ENCODE data around the gene GDA. TPM values are rescaled to one million over a fixed set of nuclear protein-coding genes. Genes with fewer than 3 reads are reported as not detected.

The GDA gene
- total and polyA plus RNA-seq, 2 of the 4 experiments (the other 2 are of a cell fraction) = not detected

- ChIA-PET POLR2A (ENCODE audit: unreplicated experiment) (no interaction called here), CTCF (no interaction called here)
- dilution Hi-C loops (cut with HindIII; ENCODE audit: low sequenced_read_pairs, unreplicated experiment) (no loop called here), intact Hi-C loops (cut with micrococcal nuclease) (no loop called here), in situ Hi-C loops (cut with MboI; ENCODE audit: low sequenced_read_pairs) (no loop called here)
- no peak overlapping the region for H2AK9ac ChIP-seq (replicated peaks; ENCODE audit: low read depth, low read length, poor library complexity)
- no peak overlapping the region for H2BK15ac ChIP-seq (ENCODE audit: low read depth, low read length)
- H2AFZ ChIP-seq (replicated peaks; ENCODE audit: low read length, poor library complexity) = no peak overlapping the region
- no peak overlapping the region for H4K91ac ChIP-seq (ENCODE audit: insufficient read depth, low read depth, low read length)
- H4K5ac ChIP-seq (ENCODE audit: low read depth, low read length) = no peak overlapping the region
- no CpG with 5 or more reads among the region's 7 CpGs for WGBS, 2 experiments (ENCODE audit: extremely low coverage in 2 of 2, insufficient read length in 1 of 2)
- H3K36me3 ChIP-seq (ENCODE audit: control insufficient read depth, insufficient read depth, low read length) = no peaks in the 10 kb centered on the region
- H2BK20ac ChIP-seq (ENCODE audit: low read depth, low read length) = no peak overlapping the region
- no peaks in the 10 kb centered on the region for H3K4me1 ChIP-seq (ENCODE audit: control insufficient read depth, insufficient read depth, low read length)
- no peak overlapping the region for H2AK5ac ChIP-seq (ENCODE audit: low read depth, low read length)
- H4K20me1 ChIP-seq (ENCODE audit: insufficient read depth, low read length) = no peaks in the 10 kb centered on the region
- H3K79me1 ChIP-seq (ENCODE audit: low read depth in 1 of 2, low read length in 2 of 2) = no peaks in the 10 kb centered on the region
- no peak overlapping the region for H2BK5ac ChIP-seq (ENCODE audit: low read depth, low read length, poor library complexity, severe bottlenecking)
- H3K4me3 ChIP-seq (ENCODE audit: insufficient read depth, low read depth, low read length) = no peak overlapping the region
- DNase-seq = no peak
- no peak overlapping the region for H2BK120ac ChIP-seq (ENCODE audit: low read depth, low read length)
- no peak overlapping the region for H3K56ac ChIP-seq (ENCODE audit: extremely low read depth, insufficient read depth, low read length)
- no peak overlapping the region for H3K4me2 ChIP-seq (ENCODE audit: low read depth, low read length)
- no peak overlapping the region for H4K8ac ChIP-seq (ENCODE audit: low read depth in 2 of 2, low read length in 2 of 2)
- peaks cover 7% of the 10 kb centered on the region; the same call in 1 of the 2 replicates for H3K27me3 ChIP-seq (ENCODE audit: control insufficient read depth, insufficient read depth, low read length)
- no TSS peak for BruUV-seq (replicated peaks)
- no peak overlapping the region for H3K23ac ChIP-seq (ENCODE audit: low read depth, low read length)
- no peaks in the 10 kb centered on the region for H3K9me1 ChIP-seq (ENCODE audit: insufficient read depth, low read length)
- no peak for TF ChIP-seq CEBPB (IDR thresholded peaks at IDR 0.05; ENCODE audit: low read depth, low read length)
- TF ChIP-seq MXI1 (IDR thresholded peaks at IDR 0.05; ENCODE audit: borderline replicate concordance, low read depth, low read length) = no peak
- no peak for TF ChIP-seq BHLHE40 (IDR thresholded peaks at IDR 0.05; ENCODE audit: low read depth, low read length)
- no peak for TF ChIP-seq FOS (IDR thresholded peaks at IDR 0.05; ENCODE audit: low read depth, low read length)
- TF ChIP-seq CHD1 (IDR thresholded peaks at IDR 0.05; ENCODE audit: low read depth, low read length) = no peak
- no peak for TF ChIP-seq CTCF (conservative IDR thresholded peaks at IDR 0.05; ENCODE audit: low read depth, low read length)
- TF ChIP-seq, protein P1, sequence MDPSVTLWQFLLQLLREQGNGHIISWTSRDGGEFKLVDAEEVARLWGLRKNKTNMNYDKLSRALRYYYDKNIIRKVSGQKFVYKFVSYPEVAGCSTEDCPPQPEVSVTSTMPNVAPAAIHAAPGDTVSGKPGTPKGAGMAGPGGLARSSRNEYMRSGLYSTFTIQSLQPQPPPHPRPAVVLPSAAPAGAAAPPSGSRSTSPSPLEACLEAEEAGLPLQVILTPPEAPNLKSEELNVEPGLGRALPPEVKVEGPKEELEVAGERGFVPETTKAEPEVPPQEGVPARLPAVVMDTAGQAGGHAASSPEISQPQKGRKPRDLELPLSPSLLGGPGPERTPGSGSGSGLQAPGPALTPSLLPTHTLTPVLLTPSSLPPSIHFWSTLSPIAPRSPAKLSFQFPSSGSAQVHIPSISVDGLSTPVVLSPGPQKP (IDR thresholded peaks at IDR 0.05; ENCODE audit: borderline replicate concordance, low read depth, low read length) = no peak
- TF ChIP-seq RCOR1 (IDR thresholded peaks at IDR 0.05; ENCODE audit: insufficient replicate concordance, low read length) = no peak
- TF ChIP-seq POLR2A (IDR thresholded peaks at IDR 0.05; ENCODE audit: low read depth, low read length) = no peak
- TF ChIP-seq RFX5 (IDR thresholded peaks at IDR 0.05; ENCODE audit: low read depth, low read length) = no peak
- no peak for TF ChIP-seq MAZ (IDR thresholded peaks at IDR 0.05; ENCODE audit: borderline replicate concordance, low read depth, low read length)
- no peak for TF ChIP-seq NFE2L2 (IDR thresholded peaks at IDR 0.05; ENCODE audit: low read depth, low read length)
- TF ChIP-seq RAD21 (IDR thresholded peaks at IDR 0.05; ENCODE audit: low read length) = no peak
- TF ChIP-seq MAFK (IDR thresholded peaks at IDR 0.05; ENCODE audit: low read depth, low read length) = no peak
- no peak overlapping the region for H3K14ac ChIP-seq (replicated peaks; ENCODE audit: low read depth, low read length)
- no peak overlapping the region for H3K4ac ChIP-seq (ENCODE audit: low read depth, low read length)
- ATAC-seq (ENCODE audit: low read depth) = no peak
- no peaks in the 10 kb centered on the region for H3K9me3 ChIP-seq (ENCODE audit: control insufficient read depth, insufficient read depth, low read length)
- no peak overlapping the region for H3K27ac ChIP-seq (ENCODE audit: insufficient read depth, low read length)
- no peak overlapping the region for H3K18ac ChIP-seq (ENCODE audit: low read depth, low read length)
- no peak overlapping the region for H3K9ac ChIP-seq (ENCODE audit: low read depth, low read length)
These were observed 887 bp downstream of the GDA start for GRCh38 chr9:72150127-72150526.
